ENCODE results near the gene ADAM33.

Gene ADAM33

GRCh38 chr20:3654326-3655130 lies 27.3 kb downstream of the ADAM33 start:
- no peaks in the 10 kb centered on the region for H3K9me2 ChIP-seq (replicated peaks; ENCODE audit: insufficient read depth, low read length)
- H3K4me1 ChIP-seq (ENCODE audit: low read length) = peaks cover 45% of the 10 kb centered on the region
- TF ChIP-seq EZH2 (optimal IDR thresholded peaks at IDR 0.05; ENCODE audit: low read depth, low read length) = no peak
- no peak for TF ChIP-seq EZH2phosphoT487 (IDR thresholded peaks at IDR 0.05; ENCODE audit: low read length)
- TF ChIP-seq, protein P1, sequence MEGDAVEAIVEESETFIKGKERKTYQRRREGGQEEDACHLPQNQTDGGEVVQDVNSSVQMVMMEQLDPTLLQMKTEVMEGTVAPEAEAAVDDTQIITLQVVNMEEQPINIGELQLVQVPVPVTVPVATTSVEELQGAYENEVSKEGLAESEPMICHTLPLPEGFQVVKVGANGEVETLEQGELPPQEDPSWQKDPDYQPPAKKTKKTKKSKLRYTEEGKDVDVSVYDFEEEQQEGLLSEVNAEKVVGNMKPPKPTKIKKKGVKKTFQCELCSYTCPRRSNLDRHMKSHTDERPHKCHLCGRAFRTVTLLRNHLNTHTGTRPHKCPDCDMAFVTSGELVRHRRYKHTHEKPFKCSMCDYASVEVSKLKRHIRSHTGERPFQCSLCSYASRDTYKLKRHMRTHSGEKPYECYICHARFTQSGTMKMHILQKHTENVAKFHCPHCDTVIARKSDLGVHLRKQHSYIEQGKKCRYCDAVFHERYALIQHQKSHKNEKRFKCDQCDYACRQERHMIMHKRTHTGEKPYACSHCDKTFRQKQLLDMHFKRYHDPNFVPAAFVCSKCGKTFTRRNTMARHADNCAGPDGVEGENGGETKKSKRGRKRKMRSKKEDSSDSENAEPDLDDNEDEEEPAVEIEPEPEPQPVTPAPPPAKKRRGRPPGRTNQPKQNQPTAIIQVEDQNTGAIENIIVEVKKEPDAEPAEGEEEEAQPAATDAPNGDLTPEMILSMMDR (IDR thresholded peaks at IDR 0.05; ENCODE audit: low read length) = no peak
- H3K27ac ChIP-seq (ENCODE audit: low read length) = no peak overlapping the region
- H4K20me1 ChIP-seq (ENCODE audit: insufficient read depth, low read length) = no peaks in the 10 kb centered on the region
- no peak for DNase-seq
- H3K79me2 ChIP-seq (ENCODE audit: low read length) = no peaks in the 10 kb centered on the region
- no peak overlapping the region for H2AFZ ChIP-seq (ENCODE audit: low read length)
- no peaks in the 10 kb centered on the region for H3K36me3 ChIP-seq (replicated peaks; ENCODE audit: insufficient read depth, low read length)
- H3K27me3 ChIP-seq (replicated peaks; ENCODE audit: insufficient read depth, low read length) = no peaks in the 10 kb centered on the region
- H3K9me3 ChIP-seq (replicated peaks; ENCODE audit: insufficient read depth, low read length) = no peaks in the 10 kb centered on the region
- H3F3A ChIP-seq (ENCODE audit: insufficient read depth, low read length) = peaks cover 21% of the 10 kb centered on the region
- no peak overlapping the region for H3K9ac ChIP-seq (ENCODE audit: low read length)
- no peak overlapping the region for H3K4me3 ChIP-seq (ENCODE audit: low read length)
- H3K4me2 ChIP-seq (ENCODE audit: low read depth, low read length) = no peak overlapping the region

DNA sequence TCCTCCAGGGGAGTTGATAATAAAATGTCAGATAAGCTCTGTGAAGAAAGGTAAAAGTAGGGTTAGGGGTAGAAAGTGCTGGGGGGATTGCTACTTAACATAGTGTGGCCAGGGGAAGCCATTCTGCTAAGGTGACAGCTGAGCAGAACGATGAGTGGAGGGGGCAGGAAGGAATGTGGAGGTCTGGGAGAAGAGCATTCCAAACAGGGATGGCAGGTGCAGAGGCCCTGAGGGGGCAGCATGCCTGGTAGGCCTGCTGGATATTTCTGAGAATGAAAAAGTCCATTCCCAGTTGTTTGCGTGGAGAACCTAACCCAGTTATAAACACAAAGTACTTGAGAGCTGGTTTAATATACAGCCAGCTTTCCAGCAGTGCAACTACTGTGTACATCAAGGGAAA lies 27.9 kb downstream of the ADAM33 start:
- Histone ChIP-seq H3F3A (ENCODE audit: insufficient read depth, low read length) (peaks cover 21% of the 10 kb centered on the region), H3K4me2 (ENCODE audit: low read depth, low read length) (no peak overlapping the region), H3K27ac (ENCODE audit: low read length) (peak overlapping the region; percentile 84; the same call in 1 of the 2 replicates), H3K4me3 (ENCODE audit: low read length) (no peak overlapping the region), H3K36me3 (replicated peaks; ENCODE audit: insufficient read depth, low read length) (no peaks in the 10 kb centered on the region), H3K27me3 (replicated peaks; ENCODE audit: insufficient read depth, low read length) (no peaks in the 10 kb centered on the region), H3K9ac (ENCODE audit: low read length) (no peak overlapping the region), H3K79me2 (ENCODE audit: low read length) (no peaks in the 10 kb centered on the region), H3K9me2 (replicated peaks; ENCODE audit: insufficient read depth, low read length) (no peaks in the 10 kb centered on the region), H3K4me1 (ENCODE audit: low read length) (peaks cover 39% of the 10 kb centered on the region), H2AFZ (ENCODE audit: low read length) (no peak overlapping the region), H4K20me1 (ENCODE audit: insufficient read depth, low read length) (no peaks in the 10 kb centered on the region), H3K9me3 (replicated peaks; ENCODE audit: insufficient read depth, low read length) (no peaks in the 10 kb centered on the region)
- TF ChIP-seq, protein P1 (IDR thresholded peaks at IDR 0.05; ENCODE audit: low read length) = no peak
- TF ChIP-seq EZH2phosphoT487 (IDR thresholded peaks at IDR 0.05; ENCODE audit: low read length) (no peak), EZH2 (optimal IDR thresholded peaks at IDR 0.05; ENCODE audit: low read depth, low read length) (no peak)
- no peak for DNase-seq

GRCh38 chr20:3652676-3653596 lies 28.9 kb downstream of the ADAM33 start:
- Histone ChIP-seq H3K79me2 (ENCODE audit: low read length) (no peaks in the 10 kb centered on the region), H2AFZ (ENCODE audit: low read length) (no peak overlapping the region), H3K4me2 (ENCODE audit: low read depth, low read length) (peak overlapping the region; percentile 27; the same call in 1 of the 2 replicates), H3F3A (ENCODE audit: insufficient read depth, low read length) (peaks cover 21% of the 10 kb centered on the region), H3K4me3 (ENCODE audit: low read length) (no peak overlapping the region), H3K36me3 (replicated peaks; ENCODE audit: insufficient read depth, low read length) (no peaks in the 10 kb centered on the region), H3K27ac (ENCODE audit: low read length) (peak overlapping the region; percentile 84), H3K9me2 (replicated peaks; ENCODE audit: insufficient read depth, low read length) (no peaks in the 10 kb centered on the region), H3K9me3 (replicated peaks; ENCODE audit: insufficient read depth, low read length) (no peaks in the 10 kb centered on the region), H3K4me1 (ENCODE audit: low read length) (peaks cover 33% of the 10 kb centered on the region), H4K20me1 (ENCODE audit: insufficient read depth, low read length) (no peaks in the 10 kb centered on the region), H3K27me3 (replicated peaks; ENCODE audit: insufficient read depth, low read length) (no peaks in the 10 kb centered on the region), H3K9ac (ENCODE audit: low read length) (no peak overlapping the region)
- TF ChIP-seq EZH2 (optimal IDR thresholded peaks at IDR 0.05; ENCODE audit: low read depth, low read length) (no peak), EZH2phosphoT487 (IDR thresholded peaks at IDR 0.05; ENCODE audit: low read length) (no peak)
- TF ChIP-seq, protein P1 (IDR thresholded peaks at IDR 0.05; ENCODE audit: low read length) = 0 out of 2 replicates have a peak, but pooled peaks have one; percentile 6
- DNase-seq = peak; percentile 59
